Panc1 (cell line): Measurements from ENCODE around the gene GLTP. TPM values are rescaled to one million over a fixed set of nuclear protein-coding genes. Genes with fewer than 3 reads are reported as not detected.

ENCODE experiments used
- ATAC-seq: fragments of 200-7000 bp; cut with Tn5 transposase; 2 replicates; pipeline ENCODE4 v1.9.1; 2020; ENCODE audit warnings: mild to moderate bottlenecking, moderate library complexity
- BruUV-seq: library from RNA; stranded (reverse); fragments of 400-500 nt; replicated peaks from 2 replicates; lab custom pipeline; 2021; lab: Mats Ljungman, UMichigan
- CTCF ChIA-PET: fragments of 300-600 bp; sonication (Branson Sonifier 250); formaldehyde crosslinking; loops from one replicate; lab custom pipeline; 2022; ENCODE audit warnings: antibody characterized with exemption; lab: Charles Lee
- POLR2A ChIA-PET: fragments of 300-600 bp; sonication (Branson Sonifier 250); formaldehyde crosslinking; loops from one replicate; lab custom pipeline; 2022; ENCODE audit warnings: antibody characterized with exemption; lab: Charles Lee
- DNase-seq: peaks from one replicate; pipeline ENCODE4 v3.0.0-alpha.2; 2010; ENCODE audit warnings: low read depth, low spot score
- H3K27ac ChIP-seq: 2 replicates; pipeline ENCODE4 v1.5.1; 2011; ENCODE audit warnings: mild to moderate bottlenecking, low read length, inconsistent platforms
- H3K27me3 ChIP-seq: fragments of 200-500 bp; sonication (Bioruptor generic); 2 replicates; pipeline ENCODE4 v1.6.0; 2014; ENCODE audit warnings: low read length, inconsistent platforms; ENCODE audit not compliant: control insufficient read depth, insufficient read depth
- H3K36me3 ChIP-seq: fragments of 200-500 bp; sonication (Bioruptor generic); 2 replicates; pipeline ENCODE4 v1.5.1; 2014; ENCODE audit warnings: inconsistent platforms, mild to moderate bottlenecking, low read length, moderate library complexity; ENCODE audit not compliant: control insufficient read depth, insufficient read depth
- H3K4me1 ChIP-seq: 2 replicates; pipeline ENCODE4 v1.5.1; 2011; ENCODE audit warnings: inconsistent platforms, mild to moderate bottlenecking, low read length, moderate library complexity; ENCODE audit not compliant: control insufficient read depth, insufficient read depth
- H3K4me3 ChIP-seq, 2 experiments: 2 replicates each; pipeline ENCODE4 v1.5.1; 2011 to 2012; ENCODE audit warnings: low read depth in 2 of 2, low read length in 2 of 2, mild to moderate bottlenecking in 2 of 2, inconsistent platforms in 1 of 2, moderate library complexity in 1 of 2
- H3K9me3 ChIP-seq: fragments of 200-500 bp; sonication (Bioruptor generic); 2 replicates; pipeline ENCODE4 v1.5.1; 2014; ENCODE audit warnings: low read depth, mild to moderate bottlenecking, inconsistent platforms, low read length, moderate library complexity; ENCODE audit not compliant: control insufficient read depth, insufficient read depth
- POLR2AphosphoS5 ChIP-seq: IDR thresholded peaks from 2 replicates; pipeline ENCODE4 v1.6.1; 2012; ENCODE audit warnings: mild to moderate bottlenecking, low read depth, low read length, moderate library complexity
- SIN3A ChIP-seq: IDR thresholded peaks from 2 replicates; pipeline ENCODE4 v1.6.1; 2012; ENCODE audit warnings: low read depth, mild to moderate bottlenecking, low read length, moderate library complexity, borderline replicate concordance; ENCODE audit not compliant: insufficient read depth
- TCF7L2 ChIP-seq: IDR thresholded peaks from 2 replicates; pipeline ENCODE4 v1.6.1; 2011; ENCODE audit warnings: mild to moderate bottlenecking, low read depth, low read length, inconsistent platforms
- in situ Hi-C: cut with HindIII; loops from 2 replicates; pipeline ENCODE4 v1.10.0; 2016; ENCODE audit warnings: low sequenced_read_pairs, low pct_unique_long_range_greater_than_20kb
- intact Hi-C: fragments of 100-400 bp; cut with micrococcal nuclease; formaldehyde crosslinking; loops from one replicate; pipeline ENCODE4 v1.10.0; 2022; ENCODE audit not compliant: unreplicated experiment
- total RNA-seq: library from RNA; stranded (reverse); gene quantifications from one replicate; pipeline ENCODE4 v1.2.1, GENCODE V29; 2021; ENCODE audit not compliant: unreplicated experiment
- TF ChIP-seq, protein P1 (sequence below), 2 experiments: IDR thresholded peaks; 2 replicates each; pipeline ENCODE4 v1.6.1; 2011 to 2012; ENCODE audit warnings: low read depth in 2 of 2, control low read depth in 1 of 2, low read length in 1 of 2, mild to moderate bottlenecking in 1 of 2, moderate library complexity in 1 of 2; ENCODE audit not compliant: insufficient read depth in 1 of 2
- TF ChIP-seq, protein P2 (sequence below): fragments of 450-650 bp; IDR thresholded peaks from 2 replicates; pipeline ENCODE4 v1.5.1; 2017; ENCODE audit warnings: mild to moderate bottlenecking

Gene GLTP
- total RNA-seq, 1 experiment from 2014 or later: 24.8 TPM

DNA sequence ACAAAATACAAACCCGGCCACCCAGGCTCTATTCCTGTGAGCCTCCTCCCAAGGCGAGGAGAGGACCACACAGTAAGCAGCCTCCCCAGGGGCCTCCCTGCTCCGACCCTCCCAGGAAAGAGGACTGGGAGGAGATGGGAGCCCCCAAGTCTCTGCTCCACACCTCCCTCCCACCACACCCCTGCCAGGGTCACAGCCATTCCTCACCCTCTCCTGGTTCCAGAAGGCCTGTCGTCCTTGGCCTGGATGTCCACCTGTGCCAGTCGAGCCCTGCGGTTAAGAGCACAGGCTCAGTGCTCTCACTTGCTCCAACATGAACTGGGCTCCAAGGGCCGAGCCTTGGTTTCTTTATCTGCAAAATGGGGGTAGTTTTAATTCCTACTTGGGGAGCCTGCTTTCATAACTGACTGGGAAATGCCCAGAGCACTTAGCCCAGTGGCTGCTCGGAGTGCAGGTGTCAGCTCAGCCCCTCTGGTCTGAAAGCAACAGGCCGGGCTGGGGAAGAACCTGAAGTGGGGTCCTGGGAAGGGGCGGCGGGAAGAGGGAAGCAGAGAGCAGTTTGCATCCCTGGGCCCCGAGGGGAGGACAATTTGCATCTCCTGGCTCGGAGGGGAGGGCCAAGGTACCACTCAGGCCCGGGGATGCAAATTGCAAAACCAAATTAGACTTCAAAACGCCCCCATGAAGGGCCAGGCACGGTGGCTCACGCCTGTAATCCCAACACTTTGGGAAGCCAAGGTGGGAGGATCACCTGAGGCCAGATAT lies 43.3 kb upstream of the GLTP start:
- no TSS peak for BruUV-seq
- no peaks in the 10 kb centered on the region for H3K4me1 ChIP-seq
- no peaks in the 10 kb centered on the region for H3K9me3 ChIP-seq
- TF ChIP-seq TCF7L2 (no peak), SIN3A (no peak)
- TF ChIP-seq, protein P1, sequence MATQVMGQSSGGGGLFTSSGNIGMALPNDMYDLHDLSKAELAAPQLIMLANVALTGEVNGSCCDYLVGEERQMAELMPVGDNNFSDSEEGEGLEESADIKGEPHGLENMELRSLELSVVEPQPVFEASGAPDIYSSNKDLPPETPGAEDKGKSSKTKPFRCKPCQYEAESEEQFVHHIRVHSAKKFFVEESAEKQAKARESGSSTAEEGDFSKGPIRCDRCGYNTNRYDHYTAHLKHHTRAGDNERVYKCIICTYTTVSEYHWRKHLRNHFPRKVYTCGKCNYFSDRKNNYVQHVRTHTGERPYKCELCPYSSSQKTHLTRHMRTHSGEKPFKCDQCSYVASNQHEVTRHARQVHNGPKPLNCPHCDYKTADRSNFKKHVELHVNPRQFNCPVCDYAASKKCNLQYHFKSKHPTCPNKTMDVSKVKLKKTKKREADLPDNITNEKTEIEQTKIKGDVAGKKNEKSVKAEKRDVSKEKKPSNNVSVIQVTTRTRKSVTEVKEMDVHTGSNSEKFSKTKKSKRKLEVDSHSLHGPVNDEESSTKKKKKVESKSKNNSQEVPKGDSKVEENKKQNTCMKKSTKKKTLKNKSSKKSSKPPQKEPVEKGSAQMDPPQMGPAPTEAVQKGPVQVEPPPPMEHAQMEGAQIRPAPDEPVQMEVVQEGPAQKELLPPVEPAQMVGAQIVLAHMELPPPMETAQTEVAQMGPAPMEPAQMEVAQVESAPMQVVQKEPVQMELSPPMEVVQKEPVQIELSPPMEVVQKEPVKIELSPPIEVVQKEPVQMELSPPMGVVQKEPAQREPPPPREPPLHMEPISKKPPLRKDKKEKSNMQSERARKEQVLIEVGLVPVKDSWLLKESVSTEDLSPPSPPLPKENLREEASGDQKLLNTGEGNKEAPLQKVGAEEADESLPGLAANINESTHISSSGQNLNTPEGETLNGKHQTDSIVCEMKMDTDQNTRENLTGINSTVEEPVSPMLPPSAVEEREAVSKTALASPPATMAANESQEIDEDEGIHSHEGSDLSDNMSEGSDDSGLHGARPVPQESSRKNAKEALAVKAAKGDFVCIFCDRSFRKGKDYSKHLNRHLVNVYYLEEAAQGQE (IDR thresholded peaks at IDR 0.05; ENCODE audit: insufficient read depth in 1 of 2, low read depth in 2 of 2, low read length in 1 of 2): no peak
- intact Hi-C loops: loop anchor here (10.0 kb wide), 1 partner anchor 69 kb away; no protein-coding TSS in a partner anchor
- in situ Hi-C loops: no loop called here
- no peaks in the 10 kb centered on the region for H3K27me3 ChIP-seq
- ATAC-seq (no peak), DNase-seq (no peak)
- ChIA-PET POLR2A (no interaction called here), CTCF (no interaction called here)
- H3K27ac ChIP-seq: no peak overlapping the region
- no peak overlapping the region for H3K4me3 ChIP-seq
- no peaks in the 10 kb centered on the region for H3K36me3 ChIP-seq

DNA sequence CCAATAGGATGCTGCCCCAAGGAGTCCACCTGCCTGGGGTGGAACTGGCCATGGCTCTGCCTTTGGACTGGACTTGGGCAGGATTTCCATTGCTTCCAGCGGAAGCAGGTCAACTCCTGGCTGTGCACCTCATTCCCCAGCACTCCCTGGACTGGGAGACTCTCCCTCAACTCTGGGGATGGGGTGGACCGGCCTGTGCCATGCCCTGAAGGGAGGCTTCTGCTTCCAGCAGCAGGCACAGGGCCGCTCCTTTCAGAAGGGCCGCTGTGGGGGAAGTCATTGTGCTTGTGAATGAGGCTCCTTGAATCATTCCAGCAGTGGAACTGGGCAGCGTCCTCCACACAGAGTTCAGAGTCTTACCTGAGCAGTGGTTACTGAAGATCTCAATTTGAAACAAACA lies 42.7 kb upstream of the GLTP start:
- no peaks in the 10 kb centered on the region for H3K27me3 ChIP-seq
- no TSS peak for BruUV-seq
- DNase-seq: no peak
- H3K9me3 ChIP-seq: no peaks in the 10 kb centered on the region
- ATAC-seq: no peak
- intact Hi-C loops: loop anchor here (10.0 kb wide), 1 partner anchor 68 kb away; no protein-coding TSS in a partner anchor
- ChIA-PET CTCF (no interaction called here), POLR2A (no interaction called here)
- no peaks in the 10 kb centered on the region for H3K4me1 ChIP-seq
- no peak overlapping the region for H3K27ac ChIP-seq
- H3K4me3 ChIP-seq: no peak overlapping the region
- H3K36me3 ChIP-seq: no peaks in the 10 kb centered on the region
- TF ChIP-seq POLR2AphosphoS5: no peak
- TF ChIP-seq, protein P1 (IDR thresholded peaks at IDR 0.05; ENCODE audit: insufficient read depth in 1 of 2, low read depth in 2 of 2, low read length in 1 of 2): no peak
- TF ChIP-seq, protein P2, sequence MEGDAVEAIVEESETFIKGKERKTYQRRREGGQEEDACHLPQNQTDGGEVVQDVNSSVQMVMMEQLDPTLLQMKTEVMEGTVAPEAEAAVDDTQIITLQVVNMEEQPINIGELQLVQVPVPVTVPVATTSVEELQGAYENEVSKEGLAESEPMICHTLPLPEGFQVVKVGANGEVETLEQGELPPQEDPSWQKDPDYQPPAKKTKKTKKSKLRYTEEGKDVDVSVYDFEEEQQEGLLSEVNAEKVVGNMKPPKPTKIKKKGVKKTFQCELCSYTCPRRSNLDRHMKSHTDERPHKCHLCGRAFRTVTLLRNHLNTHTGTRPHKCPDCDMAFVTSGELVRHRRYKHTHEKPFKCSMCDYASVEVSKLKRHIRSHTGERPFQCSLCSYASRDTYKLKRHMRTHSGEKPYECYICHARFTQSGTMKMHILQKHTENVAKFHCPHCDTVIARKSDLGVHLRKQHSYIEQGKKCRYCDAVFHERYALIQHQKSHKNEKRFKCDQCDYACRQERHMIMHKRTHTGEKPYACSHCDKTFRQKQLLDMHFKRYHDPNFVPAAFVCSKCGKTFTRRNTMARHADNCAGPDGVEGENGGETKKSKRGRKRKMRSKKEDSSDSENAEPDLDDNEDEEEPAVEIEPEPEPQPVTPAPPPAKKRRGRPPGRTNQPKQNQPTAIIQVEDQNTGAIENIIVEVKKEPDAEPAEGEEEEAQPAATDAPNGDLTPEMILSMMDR: no peak
- no peak for TF ChIP-seq SIN3A
- no peak for TF ChIP-seq TCF7L2
- in situ Hi-C loops: no loop called here
